Daoy (cell line): ENCODE data around the gene ENPP3. TPM values are rescaled to one million over a fixed set of nuclear protein-coding genes. Genes with fewer than 3 reads are reported as not detected.
"Not testable (repeated sequence)": the region's sequence is repeated elsewhere in the genome, so short reads cannot be mapped to it uniquely, and the experiment has no call there.

Experiments used
- DNase-seq: peaks from one replicate; pipeline ENCODE4 v3.0.0-alpha.2; 2015; ENCODE audit warnings: low read depth
- total RNA-seq: library from RNA; depleted of rRNA; stranded (reverse); fragments of >200 nt; shearing (Covaris generic); gene quantifications from 2 replicates; pipeline ENCODE4 v1.2.3, GENCODE V29; 2014

Gene ENPP3
- total RNA-seq, 1 experiment from 2014 or later: not detected

DNA sequence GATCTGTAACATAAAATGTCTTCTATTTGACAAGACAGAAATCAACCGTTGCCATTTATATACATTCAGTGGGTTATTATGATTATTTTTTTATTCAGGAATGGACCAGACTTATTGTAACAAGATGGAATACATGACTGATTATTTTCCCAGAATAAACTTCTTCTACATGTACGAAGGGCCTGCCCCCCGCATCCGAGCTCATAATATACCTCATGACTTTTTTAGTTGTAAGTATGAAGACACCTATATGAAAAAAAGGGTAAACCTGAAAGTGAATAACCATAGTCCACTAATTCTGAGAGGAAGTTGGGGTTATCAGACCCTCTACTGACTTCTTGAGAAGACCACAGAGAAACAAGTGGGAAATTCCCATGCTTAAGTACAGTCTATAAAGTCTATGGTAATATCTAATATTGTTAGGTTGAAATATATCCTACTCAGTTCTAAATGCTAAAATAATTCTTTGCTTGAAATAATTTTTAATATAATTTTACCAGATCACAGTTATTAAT lies 48.2 kb downstream of the ENPP3 start:
- DNase-seq: no peak

DNA sequence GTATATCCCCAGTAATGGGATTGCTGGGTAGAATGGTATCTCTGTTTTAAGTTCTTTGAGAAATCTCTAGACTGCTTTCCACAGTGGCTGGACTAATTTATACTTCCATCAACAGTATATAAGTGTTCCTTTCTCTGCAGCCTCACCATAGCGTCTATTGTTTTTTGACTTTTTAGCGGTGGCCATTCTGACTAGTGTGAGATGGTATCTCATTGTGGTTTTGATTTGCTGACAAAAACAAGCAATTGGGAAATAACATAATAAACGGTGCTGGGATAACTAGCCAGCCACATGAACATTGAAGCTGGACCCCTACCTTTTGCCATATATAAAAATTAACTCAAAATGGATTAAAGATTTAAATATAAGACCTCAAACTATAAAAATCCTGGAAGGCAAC lies 49.9 kb downstream of the ENPP3 start:
- DNase-seq: no peak

DNA sequence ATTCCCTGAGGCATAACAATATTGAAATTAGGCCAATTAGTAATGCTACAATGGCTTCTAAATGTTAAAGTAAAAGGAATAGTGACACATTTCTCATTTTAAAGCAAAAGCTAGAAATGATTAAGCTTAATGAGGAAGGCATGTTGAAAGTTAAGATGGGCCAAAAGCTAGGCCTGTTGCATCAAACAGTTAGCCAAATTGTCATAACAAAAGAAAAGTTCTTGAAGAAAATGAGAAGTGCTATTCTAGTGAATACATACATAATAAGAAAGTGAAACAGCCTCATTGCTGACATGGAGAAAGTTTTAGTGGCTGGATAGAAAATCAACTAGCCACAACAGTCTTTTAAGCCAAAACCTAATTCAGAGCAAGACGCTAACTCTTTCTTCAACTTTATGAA lies 51.2 kb downstream of the ENPP3 start:
- no peak for DNase-seq

DNA sequence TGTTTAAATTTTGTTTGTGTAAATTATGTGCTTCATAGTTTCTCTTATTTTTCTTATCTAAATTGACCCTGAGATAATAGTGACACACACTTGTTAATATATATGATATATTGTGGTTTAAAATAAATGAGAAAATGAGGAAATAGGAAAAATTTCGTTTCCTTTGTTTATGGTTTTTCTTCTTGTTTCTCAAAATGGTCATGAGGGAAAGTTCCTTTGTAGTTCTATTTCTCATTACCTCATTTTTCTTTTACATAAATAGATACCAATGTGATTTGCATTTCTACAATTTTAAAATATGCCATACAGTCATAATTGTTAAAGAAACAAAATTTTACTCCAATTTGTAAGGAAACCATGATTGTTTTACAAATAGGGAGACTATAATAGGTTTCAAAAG lies 54.9 kb downstream of the ENPP3 start:
- DNase-seq: no peak

DNA sequence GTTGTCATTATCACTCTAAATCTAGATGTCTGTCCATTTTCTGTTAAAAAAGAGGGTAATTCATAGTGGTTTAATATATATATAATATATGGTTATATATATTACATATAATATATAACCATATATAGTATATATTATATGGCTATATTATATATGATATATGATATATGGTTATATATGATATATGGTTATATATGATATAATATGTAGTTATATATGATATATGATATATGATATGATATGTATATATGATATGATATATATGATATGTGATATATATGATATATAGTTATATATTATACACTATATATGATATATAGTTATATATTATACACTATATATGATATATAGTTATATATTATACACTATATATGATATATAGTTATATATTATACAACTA lies 55.5 kb downstream of the ENPP3 start:
- DNase-seq: no peak

DNA sequence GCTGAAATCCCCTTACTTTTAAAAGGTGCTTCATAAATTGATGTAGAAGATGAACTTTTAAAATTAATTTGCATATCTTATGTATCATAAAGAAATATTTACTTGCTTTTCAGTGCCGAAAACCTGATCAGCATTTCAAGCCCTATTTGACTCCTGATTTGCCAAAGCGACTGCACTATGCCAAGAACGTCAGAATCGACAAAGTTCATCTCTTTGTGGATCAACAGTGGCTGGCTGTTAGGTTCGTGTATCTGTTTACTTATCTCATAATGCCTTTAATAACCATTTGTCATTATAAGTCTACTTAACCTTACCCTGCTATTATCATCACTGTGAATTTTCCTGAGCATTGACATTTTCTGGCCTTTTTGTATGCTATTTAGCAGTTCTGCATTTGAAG lies 56.3 kb downstream of the ENPP3 start:
- no peak for DNase-seq

DNA sequence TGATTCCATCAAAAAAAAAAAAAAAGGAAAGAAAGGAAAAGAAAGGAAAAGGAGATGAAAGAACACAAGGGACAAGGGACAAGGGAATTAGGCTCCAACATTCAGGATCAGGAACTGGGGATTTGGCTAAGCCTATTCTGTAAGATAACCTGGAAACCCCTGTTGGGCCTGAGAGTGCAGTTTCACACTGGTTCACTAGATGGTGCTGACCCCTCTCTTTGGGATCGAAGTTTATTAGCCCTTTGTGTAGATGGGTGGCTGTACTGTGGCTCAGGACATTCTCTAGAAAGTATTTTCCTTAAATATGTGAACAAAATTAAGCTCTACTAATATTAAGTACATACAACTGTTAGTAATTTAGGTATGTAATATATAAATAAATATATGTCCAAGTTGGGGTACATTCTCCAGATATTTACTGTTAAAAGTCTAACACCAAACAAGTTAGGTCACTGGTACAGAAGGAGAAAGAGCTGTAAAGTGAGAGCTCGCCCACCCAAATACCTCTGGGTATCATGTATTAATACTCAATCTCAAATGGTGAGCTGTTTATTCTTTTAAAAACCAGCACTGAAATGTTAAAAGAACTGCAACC lies 57.8 kb downstream of the ENPP3 start:
- DNase-seq: peak; percentile 65

DNA sequence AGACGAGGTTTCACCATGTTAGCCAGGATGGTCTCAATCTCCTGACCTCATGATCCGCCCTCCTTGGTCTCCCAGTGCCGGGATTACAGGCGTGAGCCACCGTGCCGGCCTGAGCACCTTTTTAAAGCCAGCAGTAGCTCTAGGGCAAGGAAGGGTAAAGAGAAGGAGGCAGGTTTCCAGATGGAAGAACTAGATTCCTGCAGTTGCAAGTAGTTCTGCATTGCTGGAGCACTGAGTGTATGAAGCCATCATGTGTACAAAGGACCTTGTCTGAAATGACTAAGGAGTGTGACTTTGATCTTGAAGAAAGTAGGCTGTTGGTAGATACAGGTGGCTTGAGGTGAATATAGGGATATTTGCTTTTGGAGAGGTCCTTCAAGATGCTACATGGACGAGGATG lies 59.9 kb downstream of the ENPP3 start:
- DNase-seq: no peak

DNA sequence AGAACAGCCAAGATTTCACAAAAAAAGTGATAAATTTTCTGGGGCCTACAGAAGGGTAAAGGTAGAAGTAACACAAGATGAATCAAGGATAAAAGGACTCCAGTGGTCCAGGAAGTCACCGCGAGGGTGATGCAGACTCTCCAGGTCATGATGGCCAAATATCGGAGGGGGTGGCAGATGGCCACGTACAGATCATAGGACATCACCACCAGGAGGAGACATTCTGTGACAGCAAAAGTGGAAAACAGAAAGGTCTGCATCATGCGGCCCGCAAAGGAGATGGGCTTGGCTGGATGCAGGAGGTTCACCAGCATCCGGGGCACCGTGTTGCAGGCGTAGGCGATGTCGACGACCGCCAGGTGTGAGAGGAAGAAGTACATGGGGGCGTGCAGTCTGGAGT lies 63.7 kb downstream of the ENPP3 start:
- not testable (repeated sequence) for DNase-seq

DNA sequence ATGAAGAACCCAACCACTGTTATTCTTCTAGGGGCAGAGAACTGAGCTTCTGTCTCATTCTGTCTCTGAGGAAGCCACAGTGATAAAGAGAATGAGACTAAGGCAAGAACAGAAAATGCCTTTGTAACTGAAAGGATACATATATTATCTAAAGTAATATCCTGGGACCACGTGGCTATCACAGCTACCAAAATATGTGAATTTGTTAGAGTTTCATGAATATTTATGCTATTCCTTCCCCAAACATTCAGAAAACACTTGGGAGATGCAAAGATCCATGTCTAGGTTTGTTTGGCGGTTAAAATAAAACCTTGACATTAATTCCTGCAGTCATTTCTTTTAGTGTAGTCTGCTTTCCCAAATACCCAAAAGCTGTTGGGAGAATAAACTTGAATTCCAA lies 66.8 kb downstream of the ENPP3 start:
- DNase-seq: not testable (repeated sequence)

DNA sequence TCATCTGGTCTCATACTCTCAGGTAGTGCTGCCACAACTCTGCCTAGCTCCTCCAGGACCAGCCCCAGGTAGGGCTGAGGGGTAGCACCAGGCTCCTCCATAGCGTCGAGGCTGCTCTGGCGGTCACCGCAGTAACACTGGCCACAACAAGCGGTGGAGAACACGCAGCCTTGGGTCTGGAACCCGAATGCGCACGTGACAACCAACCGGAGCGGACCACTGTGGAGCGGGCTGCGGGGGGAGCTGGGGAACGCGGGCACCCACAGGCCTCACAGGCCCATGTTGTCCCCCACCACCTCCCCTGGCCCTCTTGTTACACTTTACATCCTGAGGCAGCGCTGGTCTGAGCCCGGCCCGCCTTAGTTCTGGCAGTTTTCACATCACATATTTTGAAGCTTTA lies 73.8 kb downstream of the ENPP3 start, which contains the start of gene CTAGE9:
Gene CTAGE9, minus strand, starts transcription at position 101 of the 400 bp plus-strand sequence. Its CDS starts 0 bp downstream, at position 101.
- DNase-seq: not testable (repeated sequence)

DNA sequence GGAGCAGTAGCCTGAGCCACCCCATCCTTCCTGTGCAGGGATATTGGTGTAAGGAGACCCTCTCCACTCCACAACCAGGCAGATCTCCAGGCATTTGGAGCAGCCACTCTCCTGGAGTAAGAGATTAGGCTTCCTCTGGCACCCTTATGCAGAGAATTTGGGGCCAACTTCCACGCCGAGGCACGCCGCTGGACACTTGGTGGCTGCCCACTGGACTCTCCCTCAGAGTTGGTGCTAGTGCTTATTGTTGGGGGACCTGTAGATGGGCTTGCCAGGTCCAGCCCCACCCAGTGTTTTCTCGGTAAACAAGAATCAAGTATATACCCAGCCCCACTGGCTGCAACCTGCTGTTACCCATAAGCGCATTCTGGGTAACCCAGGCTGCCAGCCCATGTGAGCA lies 78.5 kb downstream of the ENPP3 start:
- not testable (repeated sequence) for DNase-seq

DNA sequence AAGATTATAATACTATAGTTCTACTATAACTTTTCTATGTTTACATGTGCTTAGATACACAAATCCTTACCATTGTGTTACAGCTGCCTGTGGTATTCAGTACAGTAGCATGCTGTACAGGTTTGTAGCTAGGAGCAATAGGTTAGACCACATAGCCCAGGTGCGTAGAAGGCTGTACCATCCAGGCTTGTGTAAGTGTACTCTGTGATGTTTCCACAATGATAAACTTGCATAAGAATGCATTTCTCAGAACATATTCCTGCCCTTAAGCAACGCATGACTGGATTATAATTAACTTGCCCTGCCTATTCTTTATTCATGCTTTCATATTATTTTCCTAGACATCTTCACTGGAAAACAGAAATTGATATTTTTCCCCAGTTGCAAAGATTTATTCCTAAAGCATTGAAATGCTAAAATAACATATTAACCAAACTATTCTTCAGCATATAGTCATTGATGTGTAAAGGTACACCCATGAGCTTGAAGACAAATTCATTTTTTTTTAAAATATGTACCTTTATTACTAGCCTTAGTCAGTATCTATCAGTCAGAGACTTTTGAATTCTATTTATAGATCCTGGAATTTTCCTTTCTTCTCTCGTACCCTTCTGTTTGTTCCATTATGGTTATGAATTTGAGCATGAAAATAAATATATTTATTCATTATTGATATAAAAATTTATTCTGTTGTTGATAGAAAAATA lies 80.9 kb downstream of the ENPP3 start:
- no peak for DNase-seq

DNA sequence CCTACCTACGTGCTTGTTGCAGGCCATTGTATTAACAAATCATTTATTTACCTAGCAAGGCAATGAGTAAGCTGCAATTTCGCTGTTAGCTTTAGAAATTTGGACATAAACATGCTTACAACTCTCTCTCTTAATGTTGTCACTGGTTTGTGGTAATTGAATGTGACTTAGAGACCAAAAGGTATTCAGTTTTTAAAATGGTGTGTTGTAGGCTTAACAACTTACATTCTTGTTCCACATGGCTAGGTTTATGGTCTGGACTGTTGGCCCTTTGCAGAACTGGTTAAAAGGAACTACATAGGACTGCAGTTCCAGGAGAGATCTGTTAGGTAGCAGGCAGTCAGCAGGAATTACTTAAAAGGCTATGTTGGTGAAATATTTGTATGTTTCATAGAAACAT lies 84.1 kb downstream of the ENPP3 start:
- DNase-seq: no peak

DNA sequence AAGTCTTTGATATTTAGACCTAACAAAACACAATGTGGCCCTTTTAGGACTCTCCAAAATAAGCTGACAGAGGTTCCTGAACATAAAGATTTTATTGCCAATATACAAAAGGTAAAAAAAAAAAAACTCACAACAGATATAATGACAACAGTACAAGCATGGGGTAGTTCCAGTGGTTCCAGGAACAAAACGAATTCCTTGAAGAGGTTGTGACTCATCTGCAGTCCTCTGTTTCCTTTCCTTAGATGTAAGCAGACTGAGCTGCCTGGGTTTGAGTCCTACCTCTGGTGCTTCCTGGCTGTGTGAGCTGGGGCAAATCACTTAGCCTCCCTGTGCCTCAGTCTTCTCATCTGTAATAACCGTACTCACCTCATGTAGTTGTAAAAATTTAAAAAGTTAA lies 87.0 kb downstream of the ENPP3 start:
- no peak for DNase-seq

DNA sequence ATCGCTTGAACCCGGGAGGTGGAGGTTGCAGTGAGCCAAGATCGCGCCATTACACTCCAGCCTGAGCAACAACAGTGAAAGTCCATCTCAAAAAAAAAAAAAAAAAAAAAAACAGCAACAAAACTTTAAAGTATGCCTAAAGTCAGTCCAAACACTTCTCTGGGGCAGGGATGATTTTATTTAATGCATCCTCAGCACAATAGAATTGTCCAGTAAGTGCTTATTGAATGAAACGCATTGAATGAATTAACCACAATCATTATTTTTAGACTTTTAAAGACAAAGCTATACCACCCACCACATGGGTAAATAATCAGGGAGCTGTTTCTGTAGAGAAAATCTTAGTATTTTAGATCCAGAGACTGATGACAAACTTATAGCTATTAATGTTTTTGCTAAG lies 90.4 kb downstream of the ENPP3 start:
- no peak for DNase-seq

DNA sequence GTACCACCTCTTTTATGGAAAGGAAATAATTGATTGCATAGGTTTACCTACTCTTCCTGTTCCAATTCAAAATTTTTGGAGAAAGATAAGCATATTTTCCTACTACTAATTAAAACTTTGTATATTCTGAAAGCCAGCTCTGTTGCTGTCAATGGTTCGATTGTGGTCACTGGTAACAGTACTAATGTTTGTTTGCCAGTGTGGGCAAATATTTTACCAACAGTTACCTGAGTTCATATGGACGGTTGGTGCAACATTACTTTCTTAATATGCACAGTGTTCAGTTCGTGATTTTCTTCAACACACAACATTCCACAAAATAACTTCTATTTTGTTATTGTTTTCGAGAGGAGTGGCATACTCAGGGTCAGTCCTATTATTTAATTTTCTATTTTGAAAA lies 90.8 kb downstream of the ENPP3 start:
- no peak for DNase-seq

DNA sequence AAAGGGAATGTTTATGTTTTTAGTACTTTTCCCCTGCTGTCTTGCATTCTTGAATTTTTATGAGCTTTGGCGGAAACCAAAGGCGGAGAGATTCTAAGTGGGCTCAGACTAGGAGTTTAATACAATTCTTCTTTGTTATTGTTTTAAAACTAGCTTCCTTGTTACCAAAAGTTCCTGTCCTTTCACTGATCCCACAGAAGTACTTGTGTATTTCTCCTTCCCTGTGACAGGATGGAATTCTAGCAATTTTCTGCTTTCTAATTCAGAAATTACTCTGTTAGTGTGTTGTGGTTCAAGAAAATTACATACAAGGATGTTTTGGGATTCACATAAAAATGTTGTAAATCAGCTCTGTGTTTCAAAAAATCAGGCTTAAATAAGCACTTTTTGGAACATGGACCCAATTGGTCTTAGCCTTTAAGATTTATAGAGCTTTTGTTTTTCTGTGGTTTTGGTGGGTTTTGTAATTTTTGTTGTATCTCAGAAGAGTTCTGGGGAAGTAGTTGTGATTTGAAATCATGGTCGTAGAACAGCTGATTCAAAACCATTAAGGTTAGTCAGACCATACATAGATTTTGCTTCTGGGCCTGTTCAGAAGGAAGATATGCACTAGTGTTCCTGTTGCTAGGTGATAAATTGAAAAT lies 91.3 kb downstream of the ENPP3 start:
- no peak for DNase-seq

DNA sequence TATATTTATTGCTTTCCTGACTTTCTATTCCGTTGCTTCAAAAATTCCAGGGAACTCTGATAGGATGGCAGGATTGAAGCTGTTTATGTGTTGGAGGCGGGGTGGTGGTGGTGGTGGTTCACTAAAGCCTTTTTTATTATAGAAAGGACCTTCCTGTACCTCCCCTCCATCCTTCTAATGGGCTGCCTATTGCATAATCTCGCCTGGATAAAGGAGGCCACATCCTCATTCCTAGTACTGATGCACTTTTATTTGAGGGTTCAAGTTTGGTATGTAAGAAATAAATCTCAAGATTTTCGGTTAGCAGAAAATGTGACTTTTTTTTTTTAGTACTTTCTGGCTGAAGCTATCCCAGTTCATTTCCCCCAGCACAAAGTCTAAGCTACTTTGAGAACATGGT lies 92.4 kb downstream of the ENPP3 start:
- no peak for DNase-seq

DNA sequence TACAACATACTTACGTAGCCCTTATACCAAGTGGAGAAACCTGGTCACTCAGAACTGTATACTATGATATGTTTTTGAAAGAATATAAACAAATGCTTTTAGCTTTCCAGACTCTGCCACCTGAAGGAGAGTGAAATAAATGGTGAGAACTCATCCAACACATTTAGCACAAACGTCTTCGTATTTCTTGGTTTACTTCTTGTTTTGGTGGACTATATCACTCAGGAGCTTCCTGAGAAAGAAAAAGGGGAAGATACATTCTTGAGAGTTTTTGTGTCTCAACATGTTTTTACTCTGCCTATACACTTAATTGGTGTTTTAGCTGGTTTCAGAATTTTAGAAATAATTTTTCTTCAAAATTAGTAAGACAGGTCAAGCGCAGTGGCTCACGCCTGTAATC lies 93.2 kb downstream of the ENPP3 start:
- no peak for DNase-seq

DNA sequence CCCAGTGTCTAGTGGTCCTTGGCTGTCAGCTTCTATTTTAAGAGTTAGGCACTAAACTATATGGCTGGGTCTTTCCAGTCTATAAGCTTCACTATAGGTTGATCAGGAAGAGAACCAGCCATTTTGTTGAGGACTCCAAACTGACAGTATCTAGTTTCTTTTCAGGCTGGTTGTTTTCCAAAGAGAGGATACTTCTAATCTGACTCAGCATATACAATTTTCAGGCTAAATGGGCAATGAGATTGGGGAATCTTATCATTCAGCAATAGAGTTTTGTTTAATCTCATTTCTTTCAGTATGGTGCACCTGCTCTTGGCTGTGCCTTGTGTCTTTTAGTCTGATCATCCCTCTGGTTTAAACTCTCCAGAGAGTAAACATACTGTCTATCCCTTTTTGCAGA lies 94.1 kb downstream of the ENPP3 start:
- no peak for DNase-seq

DNA sequence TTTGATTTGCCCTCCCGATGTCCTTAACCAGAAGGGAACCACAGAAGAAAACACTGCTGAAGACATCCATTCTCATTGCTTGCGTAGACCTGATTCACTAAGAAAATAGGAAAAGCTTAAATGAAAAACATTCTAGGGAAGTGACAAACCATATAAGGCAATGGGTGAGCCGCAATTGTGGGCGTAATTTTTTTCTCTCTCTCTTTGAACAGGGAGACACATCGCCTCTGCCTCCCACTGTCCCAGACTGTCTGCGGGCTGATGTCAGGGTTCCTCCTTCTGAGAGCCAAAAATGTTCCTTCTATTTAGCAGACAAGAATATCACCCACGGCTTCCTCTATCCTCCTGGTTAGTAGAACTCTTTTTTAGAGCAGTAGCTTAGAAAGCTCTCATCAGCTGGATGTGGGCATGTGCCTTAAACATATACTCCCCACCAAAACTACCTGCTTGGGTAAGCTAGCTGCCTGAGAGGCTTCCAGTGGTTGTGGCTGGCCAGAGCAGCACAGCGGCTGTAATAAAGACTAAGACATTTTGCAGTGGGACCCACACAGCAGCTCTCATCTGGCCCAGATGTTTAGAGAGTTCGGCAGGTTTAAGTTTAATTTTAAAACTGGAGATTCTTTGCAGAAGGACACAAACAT lies 96.4 kb downstream of the ENPP3 start:
- peak; percentile 76 for DNase-seq
